MM.1S (cell line): Measurements from ENCODE around the gene MRPL17.

ENCODE experiments used
- DNase-seq: peaks from one replicate; pipeline ENCODE4 v3.0.0-alpha.2; 2015
- H2AFZ ChIP-seq: fragments of 300-600 bp; sonication (generic); 2 replicates; pipeline ENCODE4 v1.6.0; 2016; ENCODE audit warnings: antibody characterized with exemption, low read length
- H3F3A ChIP-seq: fragments of 300-600 bp; sonication (generic); 2 replicates; pipeline ENCODE4 v1.6.1; 2016; ENCODE audit warnings: mild to moderate bottlenecking, antibody characterized with exemption, low read length, moderate library complexity, mixed read lengths; ENCODE audit not compliant: insufficient read depth
- H3K27ac ChIP-seq: fragments of 300-600 bp; sonication (generic); 2 replicates; pipeline ENCODE4 v1.5.1; 2016; ENCODE audit warnings: mild to moderate bottlenecking, low read length
- H3K27me3 ChIP-seq: fragments of 300-600 bp; sonication (generic); replicated peaks from 2 replicates; pipeline ENCODE4 v1.6.0; 2016; ENCODE audit warnings: low read length; ENCODE audit not compliant: insufficient read depth
- H3K36me3 ChIP-seq: fragments of 300-600 bp; sonication (generic); replicated peaks from 2 replicates; pipeline ENCODE4 v1.6.1; 2016; ENCODE audit warnings: mild to moderate bottlenecking, low read length, mixed read lengths; ENCODE audit not compliant: insufficient read depth
- H3K4me1 ChIP-seq: fragments of 300-600 bp; sonication (generic); 2 replicates; pipeline ENCODE4 v1.6.1; 2016; ENCODE audit warnings: low read length, mixed read lengths
- H3K4me2 ChIP-seq: fragments of 300-600 bp; sonication (generic); 2 replicates; pipeline ENCODE4 v1.6.0; 2016; ENCODE audit warnings: low read depth, low read length
- H3K4me3 ChIP-seq: fragments of 300-600 bp; sonication (generic); 2 replicates; pipeline ENCODE4 v1.5.1; 2016; ENCODE audit warnings: low read length, mixed read lengths
- H3K79me2 ChIP-seq: fragments of 300-600 bp; sonication (generic); 2 replicates; pipeline ENCODE4 v1.6.1; 2016; ENCODE audit warnings: mixed run types, low read length, mixed read lengths
- H3K9ac ChIP-seq: fragments of 300-600 bp; sonication (generic); 2 replicates; pipeline ENCODE4 v1.6.1; 2016; ENCODE audit warnings: low read length, mixed read lengths
- H3K9me2 ChIP-seq: fragments of 300-600 bp; sonication (generic); replicated peaks from 2 replicates; pipeline ENCODE4 v1.6.1; 2016; ENCODE audit warnings: mild to moderate bottlenecking, low read length, mixed read lengths; ENCODE audit not compliant: insufficient read depth
- H3K9me3 ChIP-seq: fragments of 300-600 bp; sonication (generic); replicated peaks from 2 replicates; pipeline ENCODE4 v1.6.1; 2016; ENCODE audit warnings: mild to moderate bottlenecking, low read length, mixed read lengths; ENCODE audit not compliant: insufficient read depth
- H4K20me1 ChIP-seq: fragments of 300-600 bp; sonication (generic); 2 replicates; pipeline ENCODE4 v1.6.1; 2016; ENCODE audit warnings: mild to moderate bottlenecking, low read length, moderate library complexity, mixed read lengths; ENCODE audit not compliant: insufficient read depth
- CTCF ChIP-seq: fragments of 300-600 bp; sonication (generic); IDR thresholded peaks from 2 replicates; pipeline ENCODE4 v1.5.1; 2016; ENCODE audit warnings: antibody characterized with exemption, low read length, mixed read lengths
- EZH2 ChIP-seq: fragments of 300-600 bp; sonication (generic); optimal IDR thresholded peaks from 2 replicates; pipeline ENCODE3; 2017; ENCODE audit warnings: low read depth, mild to moderate bottlenecking, antibody characterized with exemption, low read length, mixed read lengths
- EZH2phosphoT487 ChIP-seq: fragments of 300-600 bp; sonication (generic); IDR thresholded peaks from 2 replicates; pipeline ENCODE4 v1.6.1; 2018; ENCODE audit warnings: antibody characterized with exemption, low read length

MRPL17 gene

DNA sequence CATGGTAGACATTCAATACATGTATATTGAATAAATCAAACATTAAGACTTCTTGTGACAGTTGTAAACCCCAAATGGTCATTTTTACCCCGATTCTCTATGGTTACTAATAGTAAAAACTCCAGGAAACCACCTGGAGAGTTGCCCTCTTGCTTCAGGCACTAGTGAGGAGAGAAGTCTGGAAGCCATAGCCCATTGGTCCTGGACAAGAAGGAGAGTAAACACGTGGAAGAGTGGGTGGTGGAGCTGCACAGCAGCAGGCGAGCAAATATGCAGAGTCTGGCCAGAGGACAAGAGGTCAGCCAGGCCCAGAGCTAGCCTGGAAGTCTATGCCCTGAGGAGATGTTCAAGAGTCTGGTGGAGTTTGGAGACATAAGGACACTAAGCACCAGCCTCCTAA is 45.3 kb downstream of the MRPL17 start:
- no peaks in the 10 kb centered on the region for H3F3A ChIP-seq
- H3K9me3 ChIP-seq = no peaks in the 10 kb centered on the region
- no peak for DNase-seq
- no peak overlapping the region for H3K9ac ChIP-seq
- no peaks in the 10 kb centered on the region for H3K4me1 ChIP-seq
- no peak overlapping the region for H2AFZ ChIP-seq
- no peaks in the 10 kb centered on the region for H3K27me3 ChIP-seq
- no peak overlapping the region for H3K27ac ChIP-seq
- H3K4me3 ChIP-seq = no peak overlapping the region
- TF ChIP-seq EZH2phosphoT487 (no peak), EZH2 (no peak), CTCF (no peak)
- H3K79me2 ChIP-seq = no peaks in the 10 kb centered on the region
- no peaks in the 10 kb centered on the region for H4K20me1 ChIP-seq
- no peak overlapping the region for H3K4me2 ChIP-seq
- no peaks in the 10 kb centered on the region for H3K36me3 ChIP-seq
- H3K9me2 ChIP-seq = no peaks in the 10 kb centered on the region

GRCh38 chr11:6636480-6636879 is 46.7 kb downstream of the MRPL17 start:
- DNase-seq = no peak
- H3K9me3 ChIP-seq = no peaks in the 10 kb centered on the region
- no peaks in the 10 kb centered on the region for H3K27me3 ChIP-seq
- H3K4me1 ChIP-seq = no peaks in the 10 kb centered on the region
- TF ChIP-seq EZH2 (no peak), CTCF (no peak), EZH2phosphoT487 (no peak)
- no peak overlapping the region for H3K4me3 ChIP-seq
- no peak overlapping the region for H3K27ac ChIP-seq
- H4K20me1 ChIP-seq = no peaks in the 10 kb centered on the region
- H3F3A ChIP-seq = no peaks in the 10 kb centered on the region
- no peak overlapping the region for H2AFZ ChIP-seq
- H3K36me3 ChIP-seq = no peaks in the 10 kb centered on the region
- H3K4me2 ChIP-seq = no peak overlapping the region
- no peaks in the 10 kb centered on the region for H3K9me2 ChIP-seq
- H3K9ac ChIP-seq = no peak overlapping the region
- no peaks in the 10 kb centered on the region for H3K79me2 ChIP-seq

GRCh38 chr11:6635082-6635932 is 47.8 kb downstream of the MRPL17 start:
- no peaks in the 10 kb centered on the region for H4K20me1 ChIP-seq
- no peak overlapping the region for H3K4me2 ChIP-seq
- H3K36me3 ChIP-seq = no peaks in the 10 kb centered on the region
- no peak overlapping the region for H3K9ac ChIP-seq
- H3K4me3 ChIP-seq = no peak overlapping the region
- no peaks in the 10 kb centered on the region for H3K27me3 ChIP-seq
- no peak for TF ChIP-seq EZH2
- no peak for TF ChIP-seq CTCF
- TF ChIP-seq EZH2phosphoT487 = no peak
- H3K4me1 ChIP-seq = no peaks in the 10 kb centered on the region
- no peak for DNase-seq
- H3F3A ChIP-seq = no peaks in the 10 kb centered on the region
- H2AFZ ChIP-seq = no peak overlapping the region
- no peaks in the 10 kb centered on the region for H3K79me2 ChIP-seq
- H3K9me3 ChIP-seq = no peaks in the 10 kb centered on the region
- H3K9me2 ChIP-seq = no peaks in the 10 kb centered on the region
- H3K27ac ChIP-seq = no peak overlapping the region
